Left lobe of liver (tissue), 2 donors: ENCODE results near the gene SLC25A15. TPM values are rescaled to one million over a fixed set of nuclear protein-coding genes. Genes with fewer than 3 reads are reported as not detected.
A peak's percentile ranks its signal among the peaks of the same experiment; 100 is the strongest.
"Not testable (repeated sequence)": the region's sequence is repeated elsewhere in the genome, so short reads cannot be mapped to it uniquely, and the experiment has no call there.

Source experiments
- ATAC-seq: fragments of 200-7000 bp; cut with Tn5 transposase; one replicate; pipeline ENCODE4 v1.9.1; 2020; ENCODE audit warnings: mild to moderate bottlenecking, moderate library complexity
- DNase-seq: peaks from one replicate; pipeline ENCODE4 v3.0.0-alpha.2; 2020; ENCODE audit warnings: low spot score
- total RNA-seq: library from RNA; stranded (reverse); gene quantifications from one replicate; pipeline ENCODE4 v1.2.1, GENCODE V29; 2021
- donor health status: DM: no; HTN: no; CAD: no; lungs with moderate emphysema.
- donor health status: DM: no; HTN: yes; CAD: no.

SLC25A15 gene
- total RNA-seq, 1 donor from 2014 or later = 141 TPM

- DNase-seq (no peak), ATAC-seq (no peak)
These were observed 22.7 kb downstream of the SLC25A15 start for GRCh38 chr13:40812102-40812501.

- ATAC-seq = peak; percentile 17
- no peak for DNase-seq
These were observed 23.5 kb downstream of the SLC25A15 start for GRCh38 chr13:40812724-40813445.

GRCh38 chr13:40813667-40814454 is 24.4 kb downstream of the SLC25A15 start:
- DNase-seq (no peak), ATAC-seq (peak; percentile 64)

GRCh38 chr13:40814803-40815202 is 25.4 kb downstream of the SLC25A15 start:
- ATAC-seq = no peak

GRCh38 chr13:40818926-40819325 is 29.5 kb downstream of the SLC25A15 start:
- DNase-seq (no peak), ATAC-seq (no peak)

More at GRCh38 chr13:40814803-40815202, 25.4 kb downstream of the SLC25A15 start:
- DNase-seq = no peak

- ATAC-seq = no peak
- DNase-seq = no peak
These were observed 30.4 kb downstream of the SLC25A15 start for GRCh38 chr13:40819797-40820315.

GRCh38 chr13:40839725-40840124 is 50.3 kb downstream of the SLC25A15 start:
- not testable (repeated sequence) for ATAC-seq

GRCh38 chr13:40840955-40841354 is 51.5 kb downstream of the SLC25A15 start:
- not testable (repeated sequence) for ATAC-seq, DNase-seq

More at GRCh38 chr13:40839725-40840124, 50.3 kb downstream of the SLC25A15 start:
- DNase-seq = not testable (repeated sequence)

Other genes starting within 250 kb of the SLC25A15 start
- gene FOXO1, start 123.0 kb upstream of the SLC25A15 start, total RNA-seq = 13.3 TPM
- gene MRPS31, start 18.4 kb upstream of the SLC25A15 start, total RNA-seq = 14.9 TPM
- 22.2 TPM for gene ELF1, start 229.7 kb downstream of the SLC25A15 start, total RNA-seq